Measurements from ENCODE around the gene CCDC89.

CCDC89 gene

GRCh38 chr11:85664615-85665481, 21.1 kb downstream of the CCDC89 start, which contains the start of gene CREBZF:
CREBZF (minus strand) TSS chr11:85665129; CDS start chr11:85664875, 254 bp downstream.
- TF ChIP-seq CTCF (IDR thresholded peaks at IDR 0.05; ENCODE audit: control extremely low read depth, extremely low read depth, low read depth, missing control alignments): no peak
- POLR2A ChIA-PET: interaction anchor here (0.6 to 2.7 kb wide), 2 partner anchors 16 to 17 kb away, joined by 8 to 11 read pairs; partner anchors contain the start of gene TMEM126A
- CTCF ChIA-PET: interaction anchor here (0.6 to 2.9 kb wide), 7 partner anchors 12 to 37 kb away, joined by 3 to 27 read pairs (median 4); partner anchors contain the start of genes TMEM126A and TMEM126B
- DNase-seq (ENCODE audit: extremely low spot score): peak; percentile 93

DNA sequence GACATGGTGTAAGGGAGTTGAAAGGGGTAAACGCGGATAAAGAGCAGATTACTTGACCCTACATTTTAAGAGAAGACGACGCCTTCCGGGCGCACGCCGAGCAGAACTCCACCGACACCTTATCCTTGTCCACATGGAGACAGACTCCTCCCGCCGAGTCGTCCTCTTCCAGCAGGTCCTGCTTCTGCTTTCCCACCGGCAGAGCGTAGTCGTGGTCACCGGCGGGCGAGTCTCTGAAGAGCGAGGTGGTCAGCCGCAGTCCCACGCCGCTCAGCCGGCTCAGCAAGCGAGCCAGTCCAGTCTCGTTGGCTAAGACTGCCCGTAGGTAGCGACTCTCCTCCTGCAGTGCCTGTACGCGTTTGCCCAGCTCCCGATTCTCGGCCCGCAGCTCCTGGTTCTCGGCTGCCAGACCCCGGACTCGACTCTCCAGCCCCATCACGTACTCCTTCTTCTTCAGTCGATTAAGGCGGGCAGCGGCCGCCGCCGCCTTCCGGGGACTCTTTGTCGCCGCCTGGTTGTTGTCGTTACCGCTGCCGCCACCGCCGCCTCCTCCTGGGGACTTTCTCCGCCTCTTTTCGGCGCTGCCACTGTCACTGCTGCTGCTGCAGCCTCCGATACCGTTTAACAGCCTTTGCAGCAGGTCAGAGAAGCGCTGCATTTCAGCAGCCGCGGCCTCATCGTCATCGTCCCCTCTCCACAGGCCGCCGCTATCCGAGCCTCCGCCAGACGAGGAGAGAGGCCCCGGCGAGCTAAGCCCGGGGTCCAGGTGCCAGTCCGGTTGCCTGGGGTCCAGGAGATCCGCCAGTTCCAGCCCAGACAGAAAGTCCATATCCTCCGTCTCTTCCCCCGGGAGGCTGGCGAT, 22.0 kb downstream of the CCDC89 start:
- ChIA-PET CTCF (interaction anchor here (1.0 to 2.9 kb wide), 11 partner anchors 9 to 36 kb away, joined by 3 to 27 read pairs (median 4); partner anchors contain the start of genes TMEM126A and TMEM126B), POLR2A (interaction anchor here (0.6 to 2.7 kb wide), 2 partner anchors 15 to 16 kb away, joined by 8 to 11 read pairs; partner anchors contain the start of gene TMEM126A)
- peak; percentile 51 for TF ChIP-seq CTCF (IDR thresholded peaks at IDR 0.05; ENCODE audit: control extremely low read depth, extremely low read depth, low read depth, missing control alignments)
- peak; percentile 82 for DNase-seq (ENCODE audit: extremely low spot score)

- TF ChIP-seq CTCF (IDR thresholded peaks at IDR 0.05; ENCODE audit: control extremely low read depth, extremely low read depth, low read depth, missing control alignments): no peak
- ChIA-PET CTCF (interaction anchor here (1.0 to 2.9 kb wide), 7 partner anchors 8 to 32 kb away, joined by 3 to 27 read pairs (median 4); partner anchors contain the start of gene TMEM126A), POLR2A (interaction anchor here (0.7 to 2.7 kb wide), 2 partner anchors 16 to 17 kb away, joined by 4 to 11 read pairs; partner anchors contain the start of gene TMEM126A)
- DNase-seq (ENCODE audit: extremely low spot score): no peak
These were observed 22.8 kb downstream of the CCDC89 start for GRCh38 chr11:85663080-85663752.

- POLR2A ChIA-PET: no interaction called here
- DNase-seq (ENCODE audit: extremely low spot score): no peak
- TF ChIP-seq CTCF (IDR thresholded peaks at IDR 0.05; ENCODE audit: control extremely low read depth, extremely low read depth, low read depth, missing control alignments): no peak
- CTCF ChIA-PET: no interaction called here
These were observed 23.9 kb downstream of the CCDC89 start for GRCh38 chr11:85661972-85662664.

DNA sequence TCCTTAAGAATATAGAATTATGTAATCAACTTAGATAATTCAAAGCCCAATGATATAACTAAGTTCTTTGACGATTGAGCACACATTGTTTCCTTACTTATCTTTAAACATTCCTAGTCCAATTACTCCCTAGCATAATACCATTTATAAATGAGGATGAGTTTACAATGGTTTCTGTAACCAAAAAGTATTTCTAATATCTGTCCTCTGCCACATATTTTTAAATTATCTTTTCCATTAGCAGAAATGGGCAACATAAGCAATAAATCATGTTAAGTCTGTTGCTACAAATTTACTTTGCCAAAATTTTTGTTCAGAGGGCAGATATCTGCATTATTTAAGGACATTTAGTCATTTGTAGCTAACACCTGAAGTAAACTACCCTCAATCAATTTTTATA, 27.8 kb downstream of the CCDC89 start:
- POLR2A ChIA-PET: no interaction called here
- no peak for TF ChIP-seq CTCF (IDR thresholded peaks at IDR 0.05; ENCODE audit: control extremely low read depth, extremely low read depth, low read depth, missing control alignments)
- CTCF ChIA-PET: interaction anchor here (1.3 to 2.8 kb wide), 2 partner anchors 10 to 30 kb away, joined by 3 to 16 read pairs; partner anchors contain the start of genes TMEM126A and TMEM126B
- DNase-seq (ENCODE audit: extremely low spot score): no peak

Measured in GM10248 (cell line).